H9 (cell line): Measurements from ENCODE around the gene HNF1A. TPM values are rescaled to one million over a fixed set of nuclear protein-coding genes. Genes with fewer than 3 reads are reported as not detected.

Experiments
- DNase-seq: peaks from one replicate; pipeline ENCODE4 v3.0.0-alpha.2; 2017
- H2AFZ ChIP-seq: one replicate; pipeline ENCODE4 v1.6.1; 2013; ENCODE audit warnings: mild to moderate bottlenecking, low read length, control low read depth, moderate library complexity
- H2AK5ac ChIP-seq: 2 replicates; pipeline ENCODE4 v1.6.1; 2013; ENCODE audit warnings: low read length, control low read depth, mixed read lengths; ENCODE audit not compliant: insufficient read length
- H2BK120ac ChIP-seq: one replicate; pipeline ENCODE4 v1.6.1; 2013; ENCODE audit warnings: low read depth, mild to moderate bottlenecking, low read length, control low read depth, inconsistent platforms; ENCODE audit not compliant: poor library complexity, severe bottlenecking
- H2BK12ac ChIP-seq: 2 replicates; pipeline ENCODE4 v1.6.1; 2013; ENCODE audit warnings: low read length, control low read depth, mixed read lengths, low read depth; ENCODE audit not compliant: insufficient read length
- H2BK15ac ChIP-seq: 2 replicates; pipeline ENCODE4 v1.6.1; 2013; ENCODE audit warnings: low read depth, low read length, control low read depth
- H2BK20ac ChIP-seq: one replicate; pipeline ENCODE4 v1.6.1; 2013; ENCODE audit warnings: low read depth, mild to moderate bottlenecking, low read length, control low read depth, inconsistent platforms; ENCODE audit not compliant: poor library complexity, severe bottlenecking
- H2BK5ac ChIP-seq: 2 replicates; pipeline ENCODE4 v1.6.1; 2013; ENCODE audit warnings: low read length, control low read depth, mixed read lengths; ENCODE audit not compliant: insufficient read length
- H3K14ac ChIP-seq: 2 replicates; pipeline ENCODE4 v1.6.1; 2013; ENCODE audit warnings: low read length, control low read depth; ENCODE audit not compliant: insufficient read depth
- H3K18ac ChIP-seq: 2 replicates; pipeline ENCODE4 v1.6.1; 2013; ENCODE audit warnings: low read depth, mild to moderate bottlenecking, mixed read lengths, low read length, control low read depth; ENCODE audit not compliant: insufficient read length
- H3K23ac ChIP-seq: 2 replicates; pipeline ENCODE4 v1.6.1; 2013; ENCODE audit warnings: low read length, control low read depth, mixed read lengths, low read depth; ENCODE audit not compliant: insufficient read length
- H3K23me2 ChIP-seq: 2 replicates; pipeline ENCODE4 v1.6.1; 2013; ENCODE audit warnings: low read depth, mild to moderate bottlenecking, mixed read lengths, low read length, control low read depth; ENCODE audit not compliant: insufficient read length, poor library complexity, severe bottlenecking
- H3K27ac ChIP-seq: 2 replicates; pipeline ENCODE4 v1.5.1; 2013; ENCODE audit warnings: low read length, control low read depth, mixed read lengths, low read depth; ENCODE audit not compliant: insufficient read length
- H3K27me3 ChIP-seq: 2 replicates; pipeline ENCODE4 v1.6.1; 2013; ENCODE audit warnings: low read length, control low read depth, inconsistent platforms; ENCODE audit not compliant: insufficient read depth
- H3K4ac ChIP-seq: 2 replicates; pipeline ENCODE4 v1.6.1; 2013; ENCODE audit warnings: low read depth, mild to moderate bottlenecking, control low read depth, inconsistent platforms, low read length, moderate library complexity
- H3K4me1 ChIP-seq: 2 replicates; pipeline ENCODE4 v1.6.1; 2013; ENCODE audit warnings: low read length, control low read depth, inconsistent platforms; ENCODE audit not compliant: insufficient read depth
- H3K4me2 ChIP-seq: 2 replicates; pipeline ENCODE4 v1.6.1; 2013; ENCODE audit warnings: low read length, control low read depth, mixed read lengths; ENCODE audit not compliant: insufficient read length, insufficient read depth
- H3K56ac ChIP-seq: 2 replicates; pipeline ENCODE4 v1.6.1; 2013; ENCODE audit warnings: low read depth, mild to moderate bottlenecking, mixed read lengths, low read length, control low read depth; ENCODE audit not compliant: insufficient read length
- H3K79me1 ChIP-seq: 2 replicates; pipeline ENCODE4 v1.6.1; 2013; ENCODE audit warnings: low read depth, mild to moderate bottlenecking, moderate library complexity, low read length, control low read depth, inconsistent platforms; ENCODE audit not compliant: insufficient read depth, poor library complexity, severe bottlenecking
- H3K79me2 ChIP-seq: 2 replicates; pipeline ENCODE4 v1.6.1; 2013; ENCODE audit warnings: low read length, control low read depth, inconsistent platforms; ENCODE audit not compliant: insufficient read depth
- H3K9ac ChIP-seq: 2 replicates; pipeline ENCODE4 v1.6.1; 2013; ENCODE audit warnings: low read length, control low read depth, mixed read lengths; ENCODE audit not compliant: insufficient read length; ENCODE audit errors: extremely low read depth
- H3K9me3 ChIP-seq: one replicate; pipeline ENCODE4 v1.6.1; 2013; ENCODE audit warnings: low read depth, low read length, inconsistent platforms; ENCODE audit not compliant: control insufficient read depth
- H3T11ph ChIP-seq: one replicate; pipeline ENCODE4 v1.6.1; 2013; ENCODE audit warnings: mild to moderate bottlenecking, low read length, control low read depth, inconsistent platforms
- H4K20me1 ChIP-seq: one replicate; pipeline ENCODE4 v1.6.1; 2013; ENCODE audit not compliant: control insufficient read depth, insufficient read length, insufficient read depth
- H4K5ac ChIP-seq: 2 replicates; pipeline ENCODE4 v1.6.1; 2013; ENCODE audit warnings: low read depth, mild to moderate bottlenecking, mixed read lengths, low read length, control low read depth; ENCODE audit not compliant: insufficient read length
- H4K8ac ChIP-seq: replicated peaks from 2 replicates; pipeline ENCODE4 v1.6.1; 2013; ENCODE audit warnings: low read length, control low read depth, mixed read lengths, low read depth; ENCODE audit not compliant: insufficient read length
- H4K91ac ChIP-seq: 2 replicates; pipeline ENCODE4 v1.6.1; 2013; ENCODE audit warnings: low read depth, mild to moderate bottlenecking, moderate library complexity, mixed read lengths, low read length, control low read depth; ENCODE audit not compliant: insufficient read length
- H3K27ac Mint-ChIP-seq, 3 experiments: 2 replicates in 2 of 3; 3 replicates in 1 of 3; pipeline ENCODE4 v1.8.0; 2020 to 2021; ENCODE audit warnings: mixed read lengths in 3 of 3, mild to moderate bottlenecking in 1 of 3, moderate library complexity in 1 of 3
- H3K27me3 Mint-ChIP-seq: 2 replicates; pipeline ENCODE4 v1.8.0; 2021; ENCODE audit warnings: low read depth, mild to moderate bottlenecking, moderate library complexity, mixed read lengths
- H3K36me3 Mint-ChIP-seq, 3 experiments: 2 replicates in 2 of 3; 3 replicates in 1 of 3; pipeline ENCODE4 v1.8.0; 2020 to 2021; ENCODE audit warnings: low read depth in 3 of 3, mixed read lengths in 3 of 3; ENCODE audit not compliant: insufficient read depth in 1 of 3
- H3K4me1 Mint-ChIP-seq, 2 experiments: 2 replicates each; pipeline ENCODE4 v1.8.0; 2020; ENCODE audit warnings: mixed read lengths in 2 of 2
- H3K4me3 Mint-ChIP-seq, 2 experiments: 2 replicates in 1 of 2; 3 replicates in 1 of 2; pipeline ENCODE4 v1.8.0; 2020 to 2021; ENCODE audit warnings: mild to moderate bottlenecking in 2 of 2, mixed read lengths in 2 of 2, moderate library complexity in 1 of 2
- H3K9me3 Mint-ChIP-seq, 2 experiments: 2 replicates in 1 of 2; 3 replicates in 1 of 2; pipeline ENCODE4 v1.8.0; 2020; ENCODE audit warnings: mild to moderate bottlenecking in 2 of 2, mixed read lengths in 2 of 2, moderate library complexity in 1 of 2
- WGBS: extraction: QIAGEN DNeasy Blood & Tissue Kit; methylation state at CpG from one replicate; pipeline ENCODE4 v1.1.7; 2013; ENCODE audit warnings: missing lambda C conversion rate, low lambda C conversion rate, mixed read lengths; ENCODE audit not compliant: insufficient read length; ENCODE audit errors: extremely low coverage; 5-methylcytosine and 5-hydroxymethylcytosine counted together
- total RNA-seq: library from RNA; stranded (reverse); gene quantifications from 2 replicates; pipeline ENCODE4 v1.2.1, GENCODE V29; 2021
- TF ChIP-seq, protein P1 (sequence below): fragments of 200-600 bp; sonication (generic); conservative IDR thresholded peaks from 3 replicates; pipeline ENCODE4 v1.8.0; 2021; ENCODE audit warnings: antibody characterized with exemption, mild to moderate bottlenecking

Gene HNF1A
- total RNA-seq, 1 experiment from 2014 or later = not detected

DNA sequence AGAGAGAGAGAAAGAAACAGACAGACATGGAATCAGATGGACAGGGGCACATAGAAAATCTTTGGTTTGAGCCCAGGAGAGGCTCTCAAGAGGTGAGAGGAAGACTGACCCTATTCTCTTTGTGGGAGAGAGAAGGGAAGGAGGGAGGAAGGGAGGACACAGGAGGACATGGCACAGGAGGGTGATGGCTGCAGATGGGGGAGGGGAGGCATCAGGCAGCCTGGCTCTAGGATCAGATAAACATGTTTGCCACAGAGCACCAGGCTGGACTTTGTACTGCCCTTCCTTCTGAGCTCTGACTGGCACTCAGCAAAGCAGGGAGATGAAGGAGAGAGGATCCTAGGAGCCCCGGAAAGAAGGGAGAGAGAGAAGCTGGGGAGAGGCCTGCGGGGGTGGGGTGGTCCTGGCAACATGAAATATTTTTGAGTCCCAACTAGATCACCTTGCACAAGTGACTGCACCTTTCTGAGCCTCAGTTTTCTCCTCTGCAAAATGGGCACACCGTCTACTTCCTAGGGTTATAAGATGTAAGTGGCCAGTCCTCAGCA is 6.1 kb downstream of the HNF1A start:
- H3K4me2 ChIP-seq = no peak overlapping the region

More for the DNA sequence above, 6.1 kb downstream of the HNF1A start:
- no peak overlapping the region for H3K27ac ChIP-seq
- peaks cover 7 to 27% of the 10 kb centered on the region in 2 experiments for H3K4me1 Mint-ChIP-seq
- WGBS = no CpG with 5 or more reads among the region's 3 CpGs
- H3K36me3 Mint-ChIP-seq = no peaks in the 10 kb centered on the region
- no peaks in the 10 kb centered on the region for H3K9me3 ChIP-seq
- H3K56ac ChIP-seq = no peak overlapping the region
- DNase-seq = no peak
- no peak overlapping the region for H3T11ph ChIP-seq
- H2BK120ac ChIP-seq = no peak overlapping the region
- H3K9me3 Mint-ChIP-seq = peaks cover 0 to 7% of the 10 kb centered on the region in 2 experiments; a peak in 2 of 5 replicates
- H2BK12ac ChIP-seq = no peak overlapping the region
- no peak overlapping the region for H3K4ac ChIP-seq
- no peaks in the 10 kb centered on the region; the same call in 1 of the 2 replicates for H3K27me3 Mint-ChIP-seq
- no peak overlapping the region for H3K9ac ChIP-seq
- no peaks in the 10 kb centered on the region for H4K20me1 ChIP-seq
- no peak overlapping the region for H4K5ac ChIP-seq
- peak overlapping the region in 2 of 3 experiments; percentile 28 to 68; a peak in 5 of 7 replicates for H3K27ac Mint-ChIP-seq
- no peaks in the 10 kb centered on the region for H3K79me1 ChIP-seq
- H3K4me1 ChIP-seq = no peaks in the 10 kb centered on the region
- H2AFZ ChIP-seq = no peak overlapping the region
- TF ChIP-seq, protein P1, sequence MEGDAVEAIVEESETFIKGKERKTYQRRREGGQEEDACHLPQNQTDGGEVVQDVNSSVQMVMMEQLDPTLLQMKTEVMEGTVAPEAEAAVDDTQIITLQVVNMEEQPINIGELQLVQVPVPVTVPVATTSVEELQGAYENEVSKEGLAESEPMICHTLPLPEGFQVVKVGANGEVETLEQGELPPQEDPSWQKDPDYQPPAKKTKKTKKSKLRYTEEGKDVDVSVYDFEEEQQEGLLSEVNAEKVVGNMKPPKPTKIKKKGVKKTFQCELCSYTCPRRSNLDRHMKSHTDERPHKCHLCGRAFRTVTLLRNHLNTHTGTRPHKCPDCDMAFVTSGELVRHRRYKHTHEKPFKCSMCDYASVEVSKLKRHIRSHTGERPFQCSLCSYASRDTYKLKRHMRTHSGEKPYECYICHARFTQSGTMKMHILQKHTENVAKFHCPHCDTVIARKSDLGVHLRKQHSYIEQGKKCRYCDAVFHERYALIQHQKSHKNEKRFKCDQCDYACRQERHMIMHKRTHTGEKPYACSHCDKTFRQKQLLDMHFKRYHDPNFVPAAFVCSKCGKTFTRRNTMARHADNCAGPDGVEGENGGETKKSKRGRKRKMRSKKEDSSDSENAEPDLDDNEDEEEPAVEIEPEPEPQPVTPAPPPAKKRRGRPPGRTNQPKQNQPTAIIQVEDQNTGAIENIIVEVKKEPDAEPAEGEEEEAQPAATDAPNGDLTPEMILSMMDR = no peak
- H2BK5ac ChIP-seq = no peak overlapping the region
- no peak overlapping the region for H3K18ac ChIP-seq
- H2AK5ac ChIP-seq = no peak overlapping the region
- no peak overlapping the region for H3K4me3 Mint-ChIP-seq
- H2BK20ac ChIP-seq = no peak overlapping the region
- H3K27me3 ChIP-seq = no peaks in the 10 kb centered on the region
- H3K79me2 ChIP-seq = no peaks in the 10 kb centered on the region
- no peak overlapping the region for H3K23ac ChIP-seq
- H4K91ac ChIP-seq = no peak overlapping the region
- H3K14ac ChIP-seq = no peak overlapping the region
- no peak overlapping the region for H2BK15ac ChIP-seq
- H3K23me2 ChIP-seq = no peaks in the 10 kb centered on the region
- no peak overlapping the region for H4K8ac ChIP-seq
